Measurements from ENCODE around the gene ADSS2.

The ADSS2 gene

DNA sequence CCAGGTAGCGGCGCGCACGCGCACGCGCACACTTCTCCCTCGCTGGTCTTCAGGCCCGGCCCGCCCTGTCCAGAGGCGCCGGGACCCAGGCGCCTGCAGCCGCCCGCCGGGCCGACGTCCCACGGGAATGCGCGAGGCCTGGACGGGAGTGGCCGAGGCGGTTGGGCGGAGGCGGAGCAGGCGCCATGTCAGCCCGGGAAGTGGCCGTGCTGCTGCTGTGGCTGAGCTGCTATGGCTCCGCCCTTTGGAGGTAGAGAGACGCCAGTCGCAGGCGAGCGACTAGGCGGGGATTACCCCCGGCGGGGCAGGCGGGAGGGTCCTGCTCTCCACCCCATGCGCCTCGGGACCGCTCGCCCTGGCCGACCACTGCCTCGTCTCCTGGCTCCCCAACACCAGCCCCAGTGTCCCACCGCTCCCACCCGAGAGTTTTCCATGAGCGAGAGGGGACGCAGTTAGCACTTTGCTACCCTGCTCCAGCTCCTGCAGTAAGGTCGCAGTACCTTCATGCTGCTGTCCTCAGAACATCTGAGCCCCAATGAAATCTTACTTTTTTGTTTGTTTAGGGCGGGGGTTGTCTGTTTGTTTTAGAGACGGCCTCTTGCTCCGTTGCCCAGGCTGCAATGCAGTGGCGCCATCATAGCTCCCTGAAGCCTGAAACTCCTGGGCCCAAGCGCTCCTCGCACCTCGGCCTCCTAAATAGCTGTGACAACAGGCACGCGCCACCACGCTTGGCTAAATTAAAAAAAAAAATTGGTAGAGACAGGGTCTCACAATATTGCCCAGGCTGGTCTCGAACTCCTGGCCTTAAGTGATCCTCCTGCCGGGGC, 9.7 kb upstream of the ADSS2 start, which contains the start of gene CATSPERE:
Gene CATSPERE, plus strand, starts transcription at position 29 of the 827 bp plus-strand sequence. Its CDS starts 157 bp downstream, at position 186.
- peak; percentile 91 for DNase-seq (ENCODE audit: low read depth)
- peak within 1 kb of the TSS; percentile 61 for H3K4me3 ChIP-seq (replicated peaks; ENCODE audit: low read depth, low read length)
- TF ChIP-seq, protein P1, sequence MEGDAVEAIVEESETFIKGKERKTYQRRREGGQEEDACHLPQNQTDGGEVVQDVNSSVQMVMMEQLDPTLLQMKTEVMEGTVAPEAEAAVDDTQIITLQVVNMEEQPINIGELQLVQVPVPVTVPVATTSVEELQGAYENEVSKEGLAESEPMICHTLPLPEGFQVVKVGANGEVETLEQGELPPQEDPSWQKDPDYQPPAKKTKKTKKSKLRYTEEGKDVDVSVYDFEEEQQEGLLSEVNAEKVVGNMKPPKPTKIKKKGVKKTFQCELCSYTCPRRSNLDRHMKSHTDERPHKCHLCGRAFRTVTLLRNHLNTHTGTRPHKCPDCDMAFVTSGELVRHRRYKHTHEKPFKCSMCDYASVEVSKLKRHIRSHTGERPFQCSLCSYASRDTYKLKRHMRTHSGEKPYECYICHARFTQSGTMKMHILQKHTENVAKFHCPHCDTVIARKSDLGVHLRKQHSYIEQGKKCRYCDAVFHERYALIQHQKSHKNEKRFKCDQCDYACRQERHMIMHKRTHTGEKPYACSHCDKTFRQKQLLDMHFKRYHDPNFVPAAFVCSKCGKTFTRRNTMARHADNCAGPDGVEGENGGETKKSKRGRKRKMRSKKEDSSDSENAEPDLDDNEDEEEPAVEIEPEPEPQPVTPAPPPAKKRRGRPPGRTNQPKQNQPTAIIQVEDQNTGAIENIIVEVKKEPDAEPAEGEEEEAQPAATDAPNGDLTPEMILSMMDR (IDR thresholded peaks at IDR 0.05; ENCODE audit: low read length, missing control alignments) = no peak

GRCh38 chr1:244460197-244460596, 8.5 kb upstream of the ADSS2 start:
- no peak overlapping the region for H3K4me3 ChIP-seq (replicated peaks; ENCODE audit: low read depth, low read length)
- DNase-seq (ENCODE audit: low read depth) = peak; percentile 13
- TF ChIP-seq, protein P1 (IDR thresholded peaks at IDR 0.05; ENCODE audit: low read length, missing control alignments) = no peak

GRCh38 chr1:244458781-244459180, 7.1 kb upstream of the ADSS2 start:
- no peak for DNase-seq (ENCODE audit: low read depth)
- TF ChIP-seq, protein P1 (IDR thresholded peaks at IDR 0.05; ENCODE audit: low read length, missing control alignments) = no peak

DNA sequence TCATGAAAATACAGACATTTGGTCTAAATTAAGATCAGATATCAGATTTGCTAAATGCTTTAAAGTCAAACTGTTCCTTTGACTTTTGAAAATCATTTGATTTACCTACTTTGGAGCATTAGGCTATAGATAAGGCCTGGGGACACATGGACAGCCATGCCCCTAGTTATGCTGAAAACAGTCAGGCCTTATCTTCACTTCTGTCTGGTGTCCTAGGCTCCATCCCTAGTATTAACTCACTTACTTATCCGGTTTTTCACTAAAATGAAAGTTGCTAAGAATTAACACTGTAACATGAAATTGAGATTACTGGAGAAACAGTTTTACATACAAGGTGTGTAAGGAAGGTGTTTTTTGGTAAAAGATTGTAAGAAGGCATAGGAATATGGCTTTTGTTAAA, 4.9 kb upstream of the ADSS2 start:
- TF ChIP-seq, protein P1 (IDR thresholded peaks at IDR 0.05; ENCODE audit: low read length, missing control alignments) = no peak
- no peak overlapping the region for H3K4me3 ChIP-seq (replicated peaks; ENCODE audit: low read depth, low read length)
- no peak for DNase-seq (ENCODE audit: low read depth)

More at GRCh38 chr1:244458781-244459180, 7.1 kb upstream of the ADSS2 start:
- H3K4me3 ChIP-seq (replicated peaks; ENCODE audit: low read depth, low read length) = no peak overlapping the region

- H3K4me3 ChIP-seq (replicated peaks; ENCODE audit: low read depth, low read length) = no peak overlapping the region
- DNase-seq (ENCODE audit: low read depth) = no peak
- TF ChIP-seq, protein P1 (IDR thresholded peaks at IDR 0.05; ENCODE audit: low read length, missing control alignments) = no peak
Measured at GRCh38 chr1:244454412-244454811, 2.7 kb upstream of the ADSS2 start.

GRCh38 chr1:244451951-244452795, 464 bp upstream of the ADSS2 start:
- peak; percentile 100 for DNase-seq (ENCODE audit: low read depth)
- peak overlapping the region; percentile 84 for H3K4me3 ChIP-seq (replicated peaks; ENCODE audit: low read depth, low read length)

More at GRCh38 chr1:244451951-244452795, 464 bp upstream of the ADSS2 start:
- TF ChIP-seq, protein P1 (IDR thresholded peaks at IDR 0.05; ENCODE audit: low read length, missing control alignments) = peak; percentile 35

Measured in fibroblast of pulmonary artery (primary cell).